ENCODE data around the gene REX1BD. TPM values are rescaled to one million over a fixed set of nuclear protein-coding genes. Genes with fewer than 3 reads are reported as not detected.

REX1BD gene
- polyA plus RNA-seq, 1 experiment, result 17.6 TPM

- ChIA-PET POLR2A (no interaction called here), CTCF (interaction anchor here (0.6 kb wide), 1 partner anchor 68 kb away, joined by 3 read pairs; no protein-coding TSS in a partner anchor)
- Histone ChIP-seq H3K9me3 (ENCODE audit: control insufficient read depth, insufficient read depth, low read length) (no peaks in the 10 kb centered on the region; the same call in 1 of the 2 replicates), H3K27me3 (ENCODE audit: control insufficient read depth, insufficient read depth, low read length) (peaks cover 86% of the 10 kb centered on the region), H3K4me3 (ENCODE audit: low read depth, low read length) (no peak overlapping the region), H3K27ac (ENCODE audit: low read depth, low read length) (no peak overlapping the region)
- DNase-seq (ENCODE audit: low read depth, low spot score), result no peak
- no peak for TF ChIP-seq CTCF (IDR thresholded peaks at IDR 0.05; ENCODE audit: low read depth, low read length)
Measured at GRCh38 chr19:18608805-18609716, 20.5 kb downstream of the REX1BD start.

GRCh38 chr19:18609717-18610051 is 21.1 kb downstream of the REX1BD start:
- ChIA-PET CTCF (no interaction called here), POLR2A (no interaction called here)
- no peak overlapping the region for H3K4me3 ChIP-seq (ENCODE audit: low read depth, low read length)
- no peak overlapping the region for H3K27ac ChIP-seq (ENCODE audit: low read depth, low read length)
- TF ChIP-seq CTCF (IDR thresholded peaks at IDR 0.05; ENCODE audit: low read depth, low read length), result no peak
- no peak for DNase-seq (ENCODE audit: low read depth, low spot score)
- peaks cover 86% of the 10 kb centered on the region for H3K27me3 ChIP-seq (ENCODE audit: control insufficient read depth, insufficient read depth, low read length)
- no peaks in the 10 kb centered on the region; the same call in 1 of the 2 replicates for H3K9me3 ChIP-seq (ENCODE audit: control insufficient read depth, insufficient read depth, low read length)

- Histone ChIP-seq H3K27ac (ENCODE audit: low read depth, low read length) (no peak overlapping the region), H3K27me3 (ENCODE audit: control insufficient read depth, insufficient read depth, low read length) (peaks cover 83% of the 10 kb centered on the region), H3K4me3 (ENCODE audit: low read depth, low read length) (no peak overlapping the region), H3K9me3 (ENCODE audit: control insufficient read depth, insufficient read depth, low read length) (no peaks in the 10 kb centered on the region; the same call in 1 of the 2 replicates)
- DNase-seq (ENCODE audit: low read depth, low spot score), result no peak
- ChIA-PET CTCF (no interaction called here), POLR2A (no interaction called here)
- TF ChIP-seq CTCF (IDR thresholded peaks at IDR 0.05; ENCODE audit: low read depth, low read length), result no peak
Measured at GRCh38 chr19:18610245-18610555, 21.6 kb downstream of the REX1BD start.

GRCh38 chr19:18610556-18611326 is 22.1 kb downstream of the REX1BD start:
- CTCF ChIA-PET, result no interaction called here
- POLR2A ChIA-PET, result no interaction called here
- Histone ChIP-seq H3K9me3 (ENCODE audit: control insufficient read depth, insufficient read depth, low read length) (no peaks in the 10 kb centered on the region; the same call in 1 of the 2 replicates), H3K4me3 (ENCODE audit: low read depth, low read length) (no peak overlapping the region), H3K27me3 (ENCODE audit: control insufficient read depth, insufficient read depth, low read length) (peaks cover 77% of the 10 kb centered on the region), H3K27ac (ENCODE audit: low read depth, low read length) (no peak overlapping the region)
- no peak for DNase-seq (ENCODE audit: low read depth, low spot score)
- TF ChIP-seq CTCF (IDR thresholded peaks at IDR 0.05; ENCODE audit: low read depth, low read length), result no peak

All from AG04450 (cell line).